ENCODE results near the gene RIMBP2. TPM values are rescaled to one million over a fixed set of nuclear protein-coding genes. Genes with fewer than 3 reads are reported as not detected.

The RIMBP2 gene
- total and polyA plus RNA-seq, 9 of the 15 experiments (the other 6 are each of a cell fraction or from before 2014, with no cell fraction given), result not detected

- FAIRE-seq (no peak), ATAC-seq (no peak), DNase-seq (ENCODE audit: extremely low read depth in 1 of 4, low spot score in 3 of 4) (no peak)
- Histone ChIP-seq H3K9me1 (ENCODE audit: control insufficient read depth, insufficient read depth, low read length) (no peaks in the 10 kb centered on the region), H3K4me1 (replicated peaks in 1 of 2; ENCODE audit: control insufficient read depth in 2 of 2, insufficient read depth in 2 of 2, low read length in 2 of 2) (no peaks in the 10 kb centered on the region), H3K9ac (ENCODE audit: insufficient read depth in 1 of 2, low read depth in 2 of 2, low read length in 2 of 2) (no peak overlapping the region), H4K20me1 (replicated peaks; ENCODE audit: control insufficient read depth, insufficient read depth, low read length) (no peaks in the 10 kb centered on the region), H2AFZ (ENCODE audit: low read depth, low read length) (no peak overlapping the region), H3K27me3 (ENCODE audit: control insufficient read depth in 2 of 2, insufficient read depth in 2 of 2, low read length in 2 of 2) (peaks cover 2 to 18% of the 10 kb centered on the region in 2 experiments; a peak in 2 of 5 replicates), H3K4me3 (no peak overlapping the region), H3K79me2 (ENCODE audit: control insufficient read depth, insufficient read depth, low read length) (no peaks in the 10 kb centered on the region), H3K36me3 (ENCODE audit: control insufficient read depth, insufficient read depth, low read length) (no peaks in the 10 kb centered on the region), H3K4me2 (ENCODE audit: insufficient read depth, low read length) (no peak overlapping the region), H3K27ac (ENCODE audit: extremely low read depth, low read depth, low read length) (no peak overlapping the region), H3K9me3 (replicated peaks; ENCODE audit: control insufficient read depth, insufficient read depth, low read depth, low read length) (no peaks in the 10 kb centered on the region)
- in situ Hi-C loops (cut with MboI), result no loop called here
- intact Hi-C loops (cut with micrococcal nuclease), result no loop called here
- TF ChIP-seq TRIM28 (IDR thresholded peaks at IDR 0.05) (no peak), ZNF583 (CRISPR knock-in tag; IDR thresholded peaks at IDR 0.05) (no peak), YY1 (IDR thresholded peaks at IDR 0.05; ENCODE audit: borderline replicate concordance in 1 of 3, control insufficient read depth in 1 of 3, extremely low read depth in 1 of 3, insufficient read depth in 3 of 3, insufficient read length in 1 of 3, insufficient replicate concordance in 2 of 3, low read depth in 1 of 3, low read length in 2 of 3) (no peak), BCOR (IDR thresholded peaks at IDR 0.05) (no peak), TRIM24 (IDR thresholded peaks at IDR 0.05) (no peak), TBL1XR1 (IDR thresholded peaks at IDR 0.05; ENCODE audit: low read length in 2 of 2) (no peak), ID3 (CRISPR knock-in tag; IDR thresholded peaks at IDR 0.05) (no peak), ID3 (tag; IDR thresholded peaks at IDR 0.05) (no peak), RBM14 (IDR thresholded peaks at IDR 0.05; ENCODE audit: borderline replicate concordance, insufficient read depth, low read depth, low read length) (no peak), MYNN (IDR thresholded peaks at IDR 0.05) (no peak), MYNN (CRISPR knock-in tag; IDR thresholded peaks at IDR 0.05) (no peak), RAD51 (IDR thresholded peaks at IDR 0.05; ENCODE audit: borderline replicate concordance, low read depth) (no peak)
- POLR2A ChIA-PET, result no interaction called here
- no TSS peak for BruUV-seq (replicated peaks)
- CTCF ChIA-PET (ENCODE audit: low intra/inter-chr PET ratio), result no interaction called here
- WGBS (ENCODE audit: insufficient coverage, low coverage, missing lambda C conversion rate), result 0% methylated on average over 6 of the region's 6 CpGs
Observed at GRCh38 chr12:130508847-130509246, 207.3 kb downstream of the RIMBP2 start.

All from K562 (cell line).